OCI-LY3 (cell line): ENCODE measurements around the gene ADARB1.

Experiments used
- H2AFZ ChIP-seq: fragments of 200-600, 300-600 bp; shearing (Covaris generic); 2 replicates; pipeline ENCODE4 v1.6.0; 2014; ENCODE audit warnings: antibody characterized with exemption, low read depth, low read length
- H3K27ac ChIP-seq: fragments of 200-600, 300-600 bp; sonication (generic); 2 replicates; pipeline ENCODE4 v1.5.1; 2014; ENCODE audit warnings: mild to moderate bottlenecking, low read length, moderate library complexity, mixed read lengths
- H3K27me3 ChIP-seq: fragments of 200-600, 300-600 bp; sonication (generic); 2 replicates; pipeline ENCODE4 v1.6.1; 2014; ENCODE audit warnings: low read depth, low read length, mixed read lengths
- H3K36me3 ChIP-seq: fragments of 200-600, 300-600 bp; sonication (generic); replicated peaks from 2 replicates; pipeline ENCODE3; 2014; ENCODE audit warnings: low read depth, low read length, mixed read lengths
- H3K4me1 ChIP-seq: fragments of 300-600, 200-600 bp; sonication (generic); 2 replicates; pipeline ENCODE4 v1.6.1; 2014; ENCODE audit warnings: low read length, mixed read lengths
- H3K4me2 ChIP-seq: fragments of 200-600, 300-600 bp; sonication (generic); 2 replicates; pipeline ENCODE4 v1.6.1; 2014; ENCODE audit warnings: low read length, mixed read lengths
- H3K4me3 ChIP-seq: fragments of 300-600, 200-600 bp; sonication (generic); 2 replicates; pipeline ENCODE4 v1.5.1; 2014; ENCODE audit warnings: antibody characterized with exemption, mild to moderate bottlenecking, low read length, moderate library complexity
- H3K79me2 ChIP-seq: fragments of 300-600, 200-600 bp; shearing (Covaris generic); 2 replicates; pipeline ENCODE4 v1.6.1; 2014; ENCODE audit warnings: mild to moderate bottlenecking, low read length, mixed read lengths
- H3K9ac ChIP-seq: fragments of 300-600, 200-600 bp; shearing (Covaris generic); 2 replicates; pipeline ENCODE4 v1.6.0; 2014; ENCODE audit warnings: mild to moderate bottlenecking, low read length, moderate library complexity
- H3K9me3 ChIP-seq: fragments of 200-600, 300-600 bp; shearing (Covaris generic); 2 replicates; pipeline ENCODE4 v1.6.1; 2014; ENCODE audit warnings: low read length, mixed read lengths; ENCODE audit not compliant: insufficient read depth
- H4K20me1 ChIP-seq: fragments of 200-600, 300-600 bp; sonication (generic); 2 replicates; pipeline ENCODE4 v1.6.1; 2016; ENCODE audit warnings: low read length, mixed read lengths; ENCODE audit not compliant: insufficient read depth
- EZH2phosphoT487 ChIP-seq: fragments of 200-600 bp; shearing (Covaris generic); IDR thresholded peaks from 2 replicates; pipeline ENCODE4 v1.6.1; 2018; ENCODE audit warnings: antibody characterized with exemption, mixed run types, low read depth
- TF ChIP-seq, protein P1 (sequence below): fragments of 200-600, 300-600 bp; sonication (generic); IDR thresholded peaks from 2 replicates; pipeline ENCODE4 v1.5.1; 2014; ENCODE audit warnings: antibody characterized with exemption, low read length, low read depth

Gene ADARB1

DNA sequence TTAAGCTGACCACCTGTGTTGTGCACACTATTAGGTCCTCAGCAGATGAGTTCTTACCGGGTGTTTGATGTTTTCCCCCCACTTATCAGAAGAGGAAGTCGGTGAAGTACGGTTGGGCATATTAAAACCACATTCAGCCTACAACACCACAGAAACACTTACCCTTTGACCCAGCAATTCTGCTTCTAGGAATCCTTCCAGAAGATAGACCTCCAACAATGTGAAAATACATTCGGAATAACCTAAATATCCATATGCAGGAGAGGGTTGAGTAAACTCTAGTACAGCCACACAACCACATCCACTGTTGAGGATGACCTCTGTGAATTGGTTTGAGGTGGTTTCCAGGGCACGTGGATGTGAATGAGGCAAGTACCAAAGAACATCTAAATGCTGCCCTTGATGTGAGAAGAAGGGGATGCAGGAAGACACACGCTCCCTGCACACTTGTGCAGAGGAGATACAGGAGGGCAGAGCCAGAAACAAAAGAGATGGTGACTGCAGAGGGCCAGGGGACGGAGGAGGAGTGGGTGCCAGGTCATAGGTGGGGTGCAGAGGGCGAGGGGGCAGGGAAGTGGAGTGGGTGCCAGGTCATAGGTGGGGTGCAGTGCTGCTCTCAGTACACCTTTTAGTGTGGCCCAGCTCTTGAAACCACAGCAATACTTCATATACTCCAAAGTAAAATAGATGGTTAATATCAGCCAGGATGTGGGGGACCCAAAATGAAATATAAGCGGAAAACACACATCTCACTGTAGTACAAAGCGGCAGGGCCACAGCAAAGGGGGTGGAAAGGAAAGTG lies 12.8 kb downstream of the ADARB1 start:
- H3K79me2 ChIP-seq, result no peaks in the 10 kb centered on the region
- H3K9ac ChIP-seq, result no peak overlapping the region
- H3K27ac ChIP-seq, result no peak overlapping the region
- no peaks in the 10 kb centered on the region for H3K9me3 ChIP-seq
- peaks cover 8% of the 10 kb centered on the region; the same call in 1 of the 2 replicates for H3K4me1 ChIP-seq
- no peak overlapping the region for H3K4me3 ChIP-seq
- H3K36me3 ChIP-seq, result no peaks in the 10 kb centered on the region
- H4K20me1 ChIP-seq, result no peaks in the 10 kb centered on the region
- TF ChIP-seq EZH2phosphoT487, result no peak
- TF ChIP-seq, protein P1, sequence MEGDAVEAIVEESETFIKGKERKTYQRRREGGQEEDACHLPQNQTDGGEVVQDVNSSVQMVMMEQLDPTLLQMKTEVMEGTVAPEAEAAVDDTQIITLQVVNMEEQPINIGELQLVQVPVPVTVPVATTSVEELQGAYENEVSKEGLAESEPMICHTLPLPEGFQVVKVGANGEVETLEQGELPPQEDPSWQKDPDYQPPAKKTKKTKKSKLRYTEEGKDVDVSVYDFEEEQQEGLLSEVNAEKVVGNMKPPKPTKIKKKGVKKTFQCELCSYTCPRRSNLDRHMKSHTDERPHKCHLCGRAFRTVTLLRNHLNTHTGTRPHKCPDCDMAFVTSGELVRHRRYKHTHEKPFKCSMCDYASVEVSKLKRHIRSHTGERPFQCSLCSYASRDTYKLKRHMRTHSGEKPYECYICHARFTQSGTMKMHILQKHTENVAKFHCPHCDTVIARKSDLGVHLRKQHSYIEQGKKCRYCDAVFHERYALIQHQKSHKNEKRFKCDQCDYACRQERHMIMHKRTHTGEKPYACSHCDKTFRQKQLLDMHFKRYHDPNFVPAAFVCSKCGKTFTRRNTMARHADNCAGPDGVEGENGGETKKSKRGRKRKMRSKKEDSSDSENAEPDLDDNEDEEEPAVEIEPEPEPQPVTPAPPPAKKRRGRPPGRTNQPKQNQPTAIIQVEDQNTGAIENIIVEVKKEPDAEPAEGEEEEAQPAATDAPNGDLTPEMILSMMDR, result no peak
- H3K27me3 ChIP-seq, result peaks cover 10% of the 10 kb centered on the region; the same call in 1 of the 2 replicates
- H3K4me2 ChIP-seq, result no peak overlapping the region
- no peak overlapping the region for H2AFZ ChIP-seq

DNA sequence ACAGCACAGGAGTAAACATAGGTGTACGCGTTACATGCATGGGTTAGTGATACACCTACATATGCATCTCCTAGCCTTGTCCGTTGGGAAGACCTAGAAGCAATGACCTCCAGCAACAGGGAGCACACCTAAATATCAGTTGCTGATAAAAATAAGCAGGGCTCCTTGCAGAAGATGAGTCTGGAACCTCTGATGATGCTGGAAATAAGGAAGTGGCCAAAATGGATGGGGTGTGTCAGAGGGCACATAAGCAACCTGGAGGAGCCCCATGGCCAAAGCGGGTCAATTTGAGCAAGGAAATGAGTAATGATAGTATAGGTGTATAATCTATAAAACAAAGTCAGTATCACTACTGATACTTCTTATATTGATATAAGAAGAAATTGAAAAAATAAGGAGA lies 13.7 kb downstream of the ADARB1 start:
- Histone ChIP-seq H3K27ac (no peak overlapping the region), H4K20me1 (no peaks in the 10 kb centered on the region), H3K36me3 (no peaks in the 10 kb centered on the region), H3K4me2 (no peak overlapping the region), H3K79me2 (no peaks in the 10 kb centered on the region), H3K9me3 (no peaks in the 10 kb centered on the region), H3K4me3 (no peak overlapping the region), H2AFZ (no peak overlapping the region), H3K9ac (no peak overlapping the region), H3K4me1 (peaks cover 8% of the 10 kb centered on the region; the same call in 1 of the 2 replicates), H3K27me3 (peaks cover 10% of the 10 kb centered on the region; the same call in 1 of the 2 replicates)
- TF ChIP-seq, protein P1, result no peak
- TF ChIP-seq EZH2phosphoT487, result no peak

DNA sequence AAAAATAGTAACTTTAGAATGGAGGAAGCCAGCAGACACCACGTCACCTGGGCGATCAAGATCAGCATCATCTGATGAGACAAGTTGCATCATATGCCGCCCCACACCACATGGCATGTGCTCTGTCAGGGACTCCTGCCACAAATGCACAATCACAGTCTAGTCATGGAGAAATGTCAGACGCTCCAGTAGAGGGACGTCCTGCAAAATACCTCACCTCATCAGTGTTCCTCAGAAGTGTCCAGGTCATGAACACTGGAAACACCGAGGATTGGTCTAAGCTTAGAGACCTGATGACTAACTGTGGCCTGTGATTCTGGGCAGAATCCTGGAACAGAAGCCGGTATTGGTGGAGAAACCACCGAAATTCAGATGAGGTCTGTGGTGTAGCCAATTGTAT lies 14.3 kb downstream of the ADARB1 start:
- Histone ChIP-seq H3K9ac (no peak overlapping the region), H3K27ac (no peak overlapping the region), H4K20me1 (no peaks in the 10 kb centered on the region), H3K4me1 (peaks cover 8% of the 10 kb centered on the region; the same call in 1 of the 2 replicates), H3K79me2 (no peaks in the 10 kb centered on the region), H3K36me3 (no peaks in the 10 kb centered on the region), H3K4me3 (no peak overlapping the region), H3K4me2 (no peak overlapping the region), H3K9me3 (no peaks in the 10 kb centered on the region), H3K27me3 (peaks cover 10% of the 10 kb centered on the region; the same call in 1 of the 2 replicates), H2AFZ (no peak overlapping the region)
- no peak for TF ChIP-seq EZH2phosphoT487
- TF ChIP-seq, protein P1, result no peak

DNA sequence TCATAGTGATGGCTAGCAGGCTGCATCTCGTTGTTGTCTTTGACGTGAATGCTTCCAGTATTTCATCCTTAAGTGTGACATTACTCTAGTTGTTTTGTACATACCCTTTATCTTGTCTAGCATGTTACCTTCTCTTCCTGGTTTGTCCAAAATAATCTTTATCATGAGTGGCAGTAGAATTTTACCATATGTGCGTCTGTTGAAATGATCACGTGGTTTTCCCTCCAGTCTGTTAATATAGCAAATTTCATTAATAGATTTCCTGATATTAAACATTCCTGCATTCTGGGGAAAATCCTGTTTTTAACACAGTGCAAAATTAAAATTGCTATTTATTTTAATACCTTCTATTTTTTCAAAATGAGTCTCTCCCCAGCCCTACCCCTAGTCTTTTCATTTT lies 15.6 kb downstream of the ADARB1 start:
- H3K9ac ChIP-seq, result no peak overlapping the region
- H3K4me1 ChIP-seq, result peaks cover 6% of the 10 kb centered on the region; the same call in 1 of the 2 replicates
- H3K36me3 ChIP-seq, result no peaks in the 10 kb centered on the region
- H3K4me3 ChIP-seq, result no peak overlapping the region
- no peak overlapping the region for H2AFZ ChIP-seq
- H3K27me3 ChIP-seq, result peaks cover 10% of the 10 kb centered on the region; the same call in 1 of the 2 replicates
- no peak overlapping the region for H3K4me2 ChIP-seq
- H3K27ac ChIP-seq, result no peak overlapping the region
- TF ChIP-seq, protein P1, result no peak
- no peak for TF ChIP-seq EZH2phosphoT487
- no peaks in the 10 kb centered on the region for H4K20me1 ChIP-seq
- H3K9me3 ChIP-seq, result no peaks in the 10 kb centered on the region
- H3K79me2 ChIP-seq, result no peaks in the 10 kb centered on the region
